ENCODE measurements around the gene FPR2.

The FPR2 gene

GRCh38 chr19:51807111-51807701 lies 46.2 kb downstream of the FPR2 start:
- no peak overlapping the region for H3K27ac ChIP-seq (replicated peaks)
- TF ChIP-seq SPI1 (IDR thresholded peaks at IDR 0.05; ENCODE audit: borderline replicate concordance, low read depth) (no peak), GABPA (IDR thresholded peaks at IDR 0.05; ENCODE audit: low read depth) (no peak), POLR2AphosphoS5 (IDR thresholded peaks at IDR 0.05; ENCODE audit: low read depth) (no peak)
- TF ChIP-seq, protein P1, sequence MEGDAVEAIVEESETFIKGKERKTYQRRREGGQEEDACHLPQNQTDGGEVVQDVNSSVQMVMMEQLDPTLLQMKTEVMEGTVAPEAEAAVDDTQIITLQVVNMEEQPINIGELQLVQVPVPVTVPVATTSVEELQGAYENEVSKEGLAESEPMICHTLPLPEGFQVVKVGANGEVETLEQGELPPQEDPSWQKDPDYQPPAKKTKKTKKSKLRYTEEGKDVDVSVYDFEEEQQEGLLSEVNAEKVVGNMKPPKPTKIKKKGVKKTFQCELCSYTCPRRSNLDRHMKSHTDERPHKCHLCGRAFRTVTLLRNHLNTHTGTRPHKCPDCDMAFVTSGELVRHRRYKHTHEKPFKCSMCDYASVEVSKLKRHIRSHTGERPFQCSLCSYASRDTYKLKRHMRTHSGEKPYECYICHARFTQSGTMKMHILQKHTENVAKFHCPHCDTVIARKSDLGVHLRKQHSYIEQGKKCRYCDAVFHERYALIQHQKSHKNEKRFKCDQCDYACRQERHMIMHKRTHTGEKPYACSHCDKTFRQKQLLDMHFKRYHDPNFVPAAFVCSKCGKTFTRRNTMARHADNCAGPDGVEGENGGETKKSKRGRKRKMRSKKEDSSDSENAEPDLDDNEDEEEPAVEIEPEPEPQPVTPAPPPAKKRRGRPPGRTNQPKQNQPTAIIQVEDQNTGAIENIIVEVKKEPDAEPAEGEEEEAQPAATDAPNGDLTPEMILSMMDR (IDR thresholded peaks at IDR 0.05; ENCODE audit: insufficient read depth, low read length): no peak
- TF ChIP-seq, protein P2, sequence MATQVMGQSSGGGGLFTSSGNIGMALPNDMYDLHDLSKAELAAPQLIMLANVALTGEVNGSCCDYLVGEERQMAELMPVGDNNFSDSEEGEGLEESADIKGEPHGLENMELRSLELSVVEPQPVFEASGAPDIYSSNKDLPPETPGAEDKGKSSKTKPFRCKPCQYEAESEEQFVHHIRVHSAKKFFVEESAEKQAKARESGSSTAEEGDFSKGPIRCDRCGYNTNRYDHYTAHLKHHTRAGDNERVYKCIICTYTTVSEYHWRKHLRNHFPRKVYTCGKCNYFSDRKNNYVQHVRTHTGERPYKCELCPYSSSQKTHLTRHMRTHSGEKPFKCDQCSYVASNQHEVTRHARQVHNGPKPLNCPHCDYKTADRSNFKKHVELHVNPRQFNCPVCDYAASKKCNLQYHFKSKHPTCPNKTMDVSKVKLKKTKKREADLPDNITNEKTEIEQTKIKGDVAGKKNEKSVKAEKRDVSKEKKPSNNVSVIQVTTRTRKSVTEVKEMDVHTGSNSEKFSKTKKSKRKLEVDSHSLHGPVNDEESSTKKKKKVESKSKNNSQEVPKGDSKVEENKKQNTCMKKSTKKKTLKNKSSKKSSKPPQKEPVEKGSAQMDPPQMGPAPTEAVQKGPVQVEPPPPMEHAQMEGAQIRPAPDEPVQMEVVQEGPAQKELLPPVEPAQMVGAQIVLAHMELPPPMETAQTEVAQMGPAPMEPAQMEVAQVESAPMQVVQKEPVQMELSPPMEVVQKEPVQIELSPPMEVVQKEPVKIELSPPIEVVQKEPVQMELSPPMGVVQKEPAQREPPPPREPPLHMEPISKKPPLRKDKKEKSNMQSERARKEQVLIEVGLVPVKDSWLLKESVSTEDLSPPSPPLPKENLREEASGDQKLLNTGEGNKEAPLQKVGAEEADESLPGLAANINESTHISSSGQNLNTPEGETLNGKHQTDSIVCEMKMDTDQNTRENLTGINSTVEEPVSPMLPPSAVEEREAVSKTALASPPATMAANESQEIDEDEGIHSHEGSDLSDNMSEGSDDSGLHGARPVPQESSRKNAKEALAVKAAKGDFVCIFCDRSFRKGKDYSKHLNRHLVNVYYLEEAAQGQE (IDR thresholded peaks at IDR 0.05; ENCODE audit: insufficient replicate concordance, low read depth): no peak
- peak in 1 of 2 experiments; percentile 16 for DNase-seq (ENCODE audit: low read depth in 1 of 2, low spot score in 1 of 2)
- H3K4me3 ChIP-seq (replicated peaks; ENCODE audit: insufficient read depth, low read length): no peak overlapping the region
- no peaks in the 10 kb centered on the region for H3K27me3 ChIP-seq (ENCODE audit: insufficient read depth, poor library complexity, severe bottlenecking)

GRCh38 chr19:51807925-51808324 lies 46.9 kb downstream of the FPR2 start:
- H3K27ac ChIP-seq (replicated peaks): no peak overlapping the region
- no peak overlapping the region for H3K4me3 ChIP-seq (replicated peaks; ENCODE audit: insufficient read depth, low read length)
- TF ChIP-seq, protein P2 (IDR thresholded peaks at IDR 0.05; ENCODE audit: insufficient replicate concordance, low read depth): no peak
- no peak for TF ChIP-seq POLR2AphosphoS5 (IDR thresholded peaks at IDR 0.05; ENCODE audit: low read depth)
- DNase-seq (ENCODE audit: low read depth in 1 of 2, low spot score in 1 of 2): no peak
- H3K27me3 ChIP-seq (ENCODE audit: insufficient read depth, poor library complexity, severe bottlenecking): no peaks in the 10 kb centered on the region

DNA sequence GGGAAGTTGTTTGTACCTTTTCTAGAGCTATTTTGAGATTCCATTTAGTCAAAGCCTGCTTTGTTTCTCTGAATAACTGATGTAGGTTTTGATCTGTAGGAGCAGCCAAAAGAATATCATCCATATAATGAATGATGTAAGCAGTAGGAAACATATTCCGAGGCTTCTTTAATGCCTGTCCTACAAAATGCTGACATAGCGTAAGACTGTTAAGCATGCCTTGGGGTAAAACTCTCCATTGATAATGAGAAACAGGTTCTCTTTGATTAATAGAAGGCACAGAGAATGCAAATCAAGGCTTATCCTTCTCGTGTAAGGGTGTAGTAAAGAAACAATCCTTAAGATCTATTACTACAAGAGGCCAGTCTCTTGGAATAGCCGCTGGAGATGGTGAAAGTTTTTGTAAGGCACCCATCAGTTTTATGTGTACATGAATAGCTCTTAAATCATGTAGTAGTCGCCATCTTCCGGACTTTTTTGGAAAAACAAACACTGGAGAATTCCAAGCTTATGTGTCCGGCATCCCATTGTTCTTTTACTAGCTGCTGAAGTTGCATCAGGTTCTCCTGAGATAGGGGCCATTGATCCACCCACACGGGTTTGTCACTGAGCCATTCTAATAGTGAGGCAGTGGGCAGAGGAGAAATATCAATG lies 47.5 kb downstream of the FPR2 start:
- DNase-seq (ENCODE audit: low read depth in 1 of 2, low spot score in 1 of 2): no peak
- Histone ChIP-seq H3K27ac (replicated peaks) (no peak overlapping the region), H3K27me3 (ENCODE audit: insufficient read depth, poor library complexity, severe bottlenecking) (no peaks in the 10 kb centered on the region), H3K4me3 (replicated peaks; ENCODE audit: insufficient read depth, low read length) (no peak overlapping the region)
- no peak for TF ChIP-seq GABPA (IDR thresholded peaks at IDR 0.05; ENCODE audit: low read depth)
- TF ChIP-seq, protein P2 (IDR thresholded peaks at IDR 0.05; ENCODE audit: insufficient replicate concordance, low read depth): no peak
- TF ChIP-seq POLR2AphosphoS5 (IDR thresholded peaks at IDR 0.05; ENCODE audit: low read depth): no peak
- TF ChIP-seq, protein P1 (IDR thresholded peaks at IDR 0.05; ENCODE audit: insufficient read depth, low read length): no peak
- no peak for TF ChIP-seq SPI1 (IDR thresholded peaks at IDR 0.05; ENCODE audit: borderline replicate concordance, low read depth)

Data from HL-60 (cell line).